Measurements from ENCODE around the gene SETD5.

DNA sequence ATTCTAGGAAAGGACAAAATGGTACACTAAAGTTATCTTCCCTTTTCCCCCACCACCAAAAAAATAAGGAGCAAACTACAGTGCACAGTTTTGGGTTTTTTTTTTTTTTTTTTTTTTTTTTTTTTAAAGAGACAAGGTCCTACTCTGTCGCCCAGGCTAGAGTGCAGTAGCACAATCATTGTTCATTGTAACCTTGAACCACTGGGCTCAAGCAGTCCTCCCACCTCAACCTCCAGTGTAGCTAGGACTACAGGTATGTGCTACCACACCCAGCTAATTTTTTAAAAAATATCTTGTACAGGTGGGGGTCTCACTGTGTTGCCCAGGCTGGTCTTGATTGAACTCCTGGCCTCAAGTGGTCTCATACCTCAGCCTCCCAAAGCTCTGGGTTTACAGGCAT lies 14.9 kb downstream of the SETD5 start:
- no peak for TF ChIP-seq EP300 (IDR thresholded peaks at IDR 0.05)
- TF ChIP-seq, protein P1, sequence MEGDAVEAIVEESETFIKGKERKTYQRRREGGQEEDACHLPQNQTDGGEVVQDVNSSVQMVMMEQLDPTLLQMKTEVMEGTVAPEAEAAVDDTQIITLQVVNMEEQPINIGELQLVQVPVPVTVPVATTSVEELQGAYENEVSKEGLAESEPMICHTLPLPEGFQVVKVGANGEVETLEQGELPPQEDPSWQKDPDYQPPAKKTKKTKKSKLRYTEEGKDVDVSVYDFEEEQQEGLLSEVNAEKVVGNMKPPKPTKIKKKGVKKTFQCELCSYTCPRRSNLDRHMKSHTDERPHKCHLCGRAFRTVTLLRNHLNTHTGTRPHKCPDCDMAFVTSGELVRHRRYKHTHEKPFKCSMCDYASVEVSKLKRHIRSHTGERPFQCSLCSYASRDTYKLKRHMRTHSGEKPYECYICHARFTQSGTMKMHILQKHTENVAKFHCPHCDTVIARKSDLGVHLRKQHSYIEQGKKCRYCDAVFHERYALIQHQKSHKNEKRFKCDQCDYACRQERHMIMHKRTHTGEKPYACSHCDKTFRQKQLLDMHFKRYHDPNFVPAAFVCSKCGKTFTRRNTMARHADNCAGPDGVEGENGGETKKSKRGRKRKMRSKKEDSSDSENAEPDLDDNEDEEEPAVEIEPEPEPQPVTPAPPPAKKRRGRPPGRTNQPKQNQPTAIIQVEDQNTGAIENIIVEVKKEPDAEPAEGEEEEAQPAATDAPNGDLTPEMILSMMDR (IDR thresholded peaks at IDR 0.05), result no peak
- TF ChIP-seq POLR2A (IDR thresholded peaks at IDR 0.05), result no peak
- TF ChIP-seq POLR2AphosphoS5 (IDR thresholded peaks at IDR 0.05), result no peak
